ENCODE data around the gene ZNF385B.

Gene ZNF385B

DNA sequence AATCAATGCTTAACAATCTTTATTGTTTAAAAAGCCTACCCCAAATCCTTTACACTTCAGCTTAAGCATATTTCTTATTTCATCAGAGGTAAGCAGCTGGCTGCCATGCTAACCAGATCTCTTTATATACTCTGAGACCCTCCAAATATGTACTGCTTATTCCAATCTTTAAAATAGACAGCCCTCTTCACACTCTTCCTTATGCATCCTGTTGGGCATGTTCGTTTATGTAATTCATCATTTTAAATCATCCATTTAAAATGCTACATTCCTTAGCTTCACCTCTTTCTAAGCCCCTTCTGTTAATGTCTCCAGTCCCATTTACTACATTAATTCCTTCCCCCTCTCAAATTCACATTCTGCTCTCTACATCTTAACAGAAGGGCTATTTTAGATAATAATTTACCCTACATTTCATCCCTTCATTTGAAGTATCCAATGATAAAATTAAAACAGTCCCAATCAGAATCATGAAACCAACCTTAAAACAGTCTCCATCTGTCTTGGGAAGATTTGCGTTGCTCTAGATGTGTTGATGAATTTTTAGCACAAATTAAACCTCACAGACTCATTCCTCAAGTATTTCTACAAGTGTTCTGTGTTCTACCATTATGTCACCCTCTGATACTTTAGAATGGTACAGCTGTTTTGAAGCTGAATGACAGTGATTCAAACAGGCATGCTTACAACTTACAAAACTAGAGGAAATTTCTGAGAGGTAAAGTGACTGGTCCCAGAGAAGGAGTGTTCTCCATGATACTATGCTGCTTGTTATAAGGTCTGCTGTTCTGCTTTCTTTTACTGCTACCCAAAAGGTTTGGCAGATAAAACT lies 59.1 kb downstream of the ZNF385B start:
- DNase-seq (ENCODE audit: extremely low read depth, insufficient read length) = no peak
- Histone ChIP-seq H3K4me3 (replicated peaks; ENCODE audit: low read depth, low read length) (no peak overlapping the region), H3K36me3 (ENCODE audit: control insufficient read depth, insufficient read depth, low read length) (no peaks in the 10 kb centered on the region), H3K27me3 (replicated peaks; ENCODE audit: control insufficient read depth, insufficient read depth, low read length) (no peaks in the 10 kb centered on the region)
- TF ChIP-seq, protein P1, sequence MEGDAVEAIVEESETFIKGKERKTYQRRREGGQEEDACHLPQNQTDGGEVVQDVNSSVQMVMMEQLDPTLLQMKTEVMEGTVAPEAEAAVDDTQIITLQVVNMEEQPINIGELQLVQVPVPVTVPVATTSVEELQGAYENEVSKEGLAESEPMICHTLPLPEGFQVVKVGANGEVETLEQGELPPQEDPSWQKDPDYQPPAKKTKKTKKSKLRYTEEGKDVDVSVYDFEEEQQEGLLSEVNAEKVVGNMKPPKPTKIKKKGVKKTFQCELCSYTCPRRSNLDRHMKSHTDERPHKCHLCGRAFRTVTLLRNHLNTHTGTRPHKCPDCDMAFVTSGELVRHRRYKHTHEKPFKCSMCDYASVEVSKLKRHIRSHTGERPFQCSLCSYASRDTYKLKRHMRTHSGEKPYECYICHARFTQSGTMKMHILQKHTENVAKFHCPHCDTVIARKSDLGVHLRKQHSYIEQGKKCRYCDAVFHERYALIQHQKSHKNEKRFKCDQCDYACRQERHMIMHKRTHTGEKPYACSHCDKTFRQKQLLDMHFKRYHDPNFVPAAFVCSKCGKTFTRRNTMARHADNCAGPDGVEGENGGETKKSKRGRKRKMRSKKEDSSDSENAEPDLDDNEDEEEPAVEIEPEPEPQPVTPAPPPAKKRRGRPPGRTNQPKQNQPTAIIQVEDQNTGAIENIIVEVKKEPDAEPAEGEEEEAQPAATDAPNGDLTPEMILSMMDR (IDR thresholded peaks at IDR 0.05; ENCODE audit: insufficient read depth, low read length, poor library complexity, severe bottlenecking) = no peak

- no peaks in the 10 kb centered on the region for H3K27me3 ChIP-seq (replicated peaks; ENCODE audit: control insufficient read depth, insufficient read depth, low read length)
- DNase-seq (ENCODE audit: extremely low read depth, insufficient read length) = no peak
- H3K4me3 ChIP-seq (replicated peaks; ENCODE audit: low read depth, low read length) = no peak overlapping the region
- TF ChIP-seq, protein P1 (IDR thresholded peaks at IDR 0.05; ENCODE audit: insufficient read depth, low read length, poor library complexity, severe bottlenecking) = no peak
- no peaks in the 10 kb centered on the region for H3K36me3 ChIP-seq (ENCODE audit: control insufficient read depth, insufficient read depth, low read length)
These were observed 60.6 kb downstream of the ZNF385B start for GRCh38 chr2:179800776-179801175.

- TF ChIP-seq, protein P1 (IDR thresholded peaks at IDR 0.05; ENCODE audit: insufficient read depth, low read length, poor library complexity, severe bottlenecking) = no peak
- H3K4me3 ChIP-seq (replicated peaks; ENCODE audit: low read depth, low read length) = no peak overlapping the region
- no peaks in the 10 kb centered on the region for H3K27me3 ChIP-seq (replicated peaks; ENCODE audit: control insufficient read depth, insufficient read depth, low read length)
- no peak for DNase-seq (ENCODE audit: extremely low read depth, insufficient read length)
- H3K36me3 ChIP-seq (ENCODE audit: control insufficient read depth, insufficient read depth, low read length) = no peaks in the 10 kb centered on the region
These were observed 65.0 kb downstream of the ZNF385B start for GRCh38 chr2:179796213-179797007.

- TF ChIP-seq, protein P1 (IDR thresholded peaks at IDR 0.05; ENCODE audit: insufficient read depth, low read length, poor library complexity, severe bottlenecking) = no peak
- DNase-seq (ENCODE audit: extremely low read depth, insufficient read length) = no peak
These were observed 67.5 kb downstream of the ZNF385B start for GRCh38 chr2:179793902-179794301.

GRCh38 chr2:179793238-179793637 lies 68.2 kb downstream of the ZNF385B start:
- DNase-seq (ENCODE audit: extremely low read depth, insufficient read length) = no peak
- Histone ChIP-seq H3K36me3 (ENCODE audit: control insufficient read depth, insufficient read depth, low read length) (no peaks in the 10 kb centered on the region), H3K4me3 (replicated peaks; ENCODE audit: low read depth, low read length) (no peak overlapping the region), H3K27me3 (replicated peaks; ENCODE audit: control insufficient read depth, insufficient read depth, low read length) (no peaks in the 10 kb centered on the region)
- TF ChIP-seq, protein P1 (IDR thresholded peaks at IDR 0.05; ENCODE audit: insufficient read depth, low read length, poor library complexity, severe bottlenecking) = no peak

More at GRCh38 chr2:179793902-179794301, 67.5 kb downstream of the ZNF385B start:
- Histone ChIP-seq H3K36me3 (ENCODE audit: control insufficient read depth, insufficient read depth, low read length) (no peaks in the 10 kb centered on the region), H3K27me3 (replicated peaks; ENCODE audit: control insufficient read depth, insufficient read depth, low read length) (no peaks in the 10 kb centered on the region), H3K4me3 (replicated peaks; ENCODE audit: low read depth, low read length) (no peak overlapping the region)
